ENCODE results near the gene ARID1A. TPM values are rescaled to one million over a fixed set of nuclear protein-coding genes. Genes with fewer than 3 reads are reported as not detected.
A peak's percentile ranks its signal among the peaks of the same experiment; 100 is the strongest.
"Not testable (repeated sequence)": the region's sequence is repeated elsewhere in the genome, so short reads cannot be mapped to it uniquely, and the experiment has no call there.

The ARID1A gene
- total RNA-seq, 1 experiment from 2014 or later: 56.9 TPM

- POLR2A ChIA-PET: interaction anchor here (0.7 to 1.4 kb wide), 4 partner anchors 16 to 205 kb away, joined by 3 to 9 read pairs (median 3); no protein-coding TSS in a partner anchor
- peak; percentile 82 for DNase-seq (ENCODE audit: unreplicated experiment)
- intact Hi-C loops (cut with micrococcal nuclease): not testable (repeated sequence)
Measured at GRCh38 chr1:26810105-26810504, 114.3 kb downstream of the ARID1A start.

GRCh38 chr1:26811057-26811456, 115.2 kb downstream of the ARID1A start:
- H3K27ac Mint-ChIP-seq (ENCODE audit: low read depth, unreplicated experiment): peak overlapping the region; percentile 39
- no peak overlapping the region for H3K4me3 Mint-ChIP-seq (ENCODE audit: unreplicated experiment)
- CTCF ChIA-PET: interaction anchor here (0.6 to 3.3 kb wide), 20 partner anchors 10 to 228 kb away, joined by 3 to 24 read pairs (median 5); no protein-coding TSS in a partner anchor
- H3K27me3 Mint-ChIP-seq (ENCODE audit: insufficient read depth, unreplicated experiment): no peaks in the 10 kb centered on the region
- intact Hi-C loops (cut with micrococcal nuclease): no loop called here
- no peak for DNase-seq (ENCODE audit: unreplicated experiment)
- no peaks in the 10 kb centered on the region for H3K9me3 Mint-ChIP-seq (ENCODE audit: unreplicated experiment)
- no TSS peak for BruUV-seq (replicated peaks)
- no peak for TF ChIP-seq CTCF (IDR thresholded peaks at IDR 0.05; ENCODE audit: unreplicated experiment)
- peaks cover 6% of the 10 kb centered on the region for H3K4me1 Mint-ChIP-seq (ENCODE audit: insufficient read depth, unreplicated experiment)
- POLR2A ChIA-PET: interaction anchor here (0.6 to 1.5 kb wide), 10 partner anchors 15 to 962 kb away, joined by 3 to 9 read pairs (median 4); partner anchors contain the start of genes GPATCH3, GPN2 and SFN
- H3K36me3 Mint-ChIP-seq (ENCODE audit: insufficient read depth, unreplicated experiment): no peaks in the 10 kb centered on the region

More at GRCh38 chr1:26810105-26810504, 114.3 kb downstream of the ARID1A start:
- CTCF ChIA-PET: interaction anchor here (0.5 to 3.3 kb wide), 25 partner anchors 9 to 1345 kb away, joined by 3 to 24 read pairs (median 5); partner anchors contain the start of gene SFN
- not testable (repeated sequence) for H3K4me3 Mint-ChIP-seq (ENCODE audit: unreplicated experiment); H3K27me3 Mint-ChIP-seq (ENCODE audit: insufficient read depth, unreplicated experiment); H3K4me1 Mint-ChIP-seq (ENCODE audit: insufficient read depth, unreplicated experiment); BruUV-seq (replicated peaks); H3K9me3 Mint-ChIP-seq (ENCODE audit: unreplicated experiment); H3K27ac Mint-ChIP-seq (ENCODE audit: low read depth, unreplicated experiment); H3K36me3 Mint-ChIP-seq (ENCODE audit: insufficient read depth, unreplicated experiment)
- peak; percentile 78 for TF ChIP-seq CTCF (IDR thresholded peaks at IDR 0.05; ENCODE audit: unreplicated experiment)

- POLR2A ChIA-PET: interaction anchor here (0.6 to 1.7 kb wide), 14 partner anchors 9 to 962 kb away, joined by 3 to 9 read pairs (median 4); partner anchors contain the start of genes GPATCH3, GPN2, SFN and ZDHHC18
- H3K27ac Mint-ChIP-seq (ENCODE audit: low read depth, unreplicated experiment): no peak overlapping the region
- no peak for TF ChIP-seq CTCF (IDR thresholded peaks at IDR 0.05; ENCODE audit: unreplicated experiment)
- intact Hi-C loops (cut with micrococcal nuclease): no loop called here
- DNase-seq (ENCODE audit: unreplicated experiment): no peak
- H3K4me3 Mint-ChIP-seq (ENCODE audit: unreplicated experiment): no peak overlapping the region
- peaks cover 6% of the 10 kb centered on the region for H3K4me1 Mint-ChIP-seq (ENCODE audit: insufficient read depth, unreplicated experiment)
- no TSS peak for BruUV-seq (replicated peaks)
- H3K27me3 Mint-ChIP-seq (ENCODE audit: insufficient read depth, unreplicated experiment): no peaks in the 10 kb centered on the region
- CTCF ChIA-PET: interaction anchor here (0.6 to 3.3 kb wide), 21 partner anchors 10 to 236 kb away, joined by 3 to 24 read pairs (median 4); no protein-coding TSS in a partner anchor
- H3K9me3 Mint-ChIP-seq (ENCODE audit: unreplicated experiment): no peaks in the 10 kb centered on the region
- H3K36me3 Mint-ChIP-seq (ENCODE audit: insufficient read depth, unreplicated experiment): no peaks in the 10 kb centered on the region
Measured at GRCh38 chr1:26811708-26812107, 115.9 kb downstream of the ARID1A start.

GRCh38 chr1:26814377-26814776, 118.6 kb downstream of the ARID1A start:
- Mint-ChIP-seq H3K27me3 (ENCODE audit: insufficient read depth, unreplicated experiment) (no peaks in the 10 kb centered on the region), H3K36me3 (ENCODE audit: insufficient read depth, unreplicated experiment) (no peaks in the 10 kb centered on the region), H3K27ac (ENCODE audit: low read depth, unreplicated experiment) (no peak overlapping the region), H3K4me1 (ENCODE audit: insufficient read depth, unreplicated experiment) (peaks cover 6% of the 10 kb centered on the region), H3K9me3 (ENCODE audit: unreplicated experiment) (no peaks in the 10 kb centered on the region), H3K4me3 (ENCODE audit: unreplicated experiment) (no peak overlapping the region)
- no peak for DNase-seq (ENCODE audit: unreplicated experiment)
- CTCF ChIA-PET: interaction anchor here (1.0 kb wide), 1 partner anchor 212 kb away, joined by 3 read pairs; no protein-coding TSS in a partner anchor
- BruUV-seq (replicated peaks): no TSS peak
- intact Hi-C loops (cut with micrococcal nuclease): no loop called here
- POLR2A ChIA-PET: no interaction called here
- no peak for TF ChIP-seq CTCF (IDR thresholded peaks at IDR 0.05; ENCODE audit: unreplicated experiment)
